ENCODE measurements around the gene ASH1L. TPM values are rescaled to one million over a fixed set of nuclear protein-coding genes. Genes with fewer than 3 reads are reported as not detected.

The ASH1L gene
- total and polyA plus RNA-seq, 2 donors (not counting 3 experiments of a cell fraction or from before 2014, with no cell fraction given) = 11.6 to 29.2 TPM

DNA sequence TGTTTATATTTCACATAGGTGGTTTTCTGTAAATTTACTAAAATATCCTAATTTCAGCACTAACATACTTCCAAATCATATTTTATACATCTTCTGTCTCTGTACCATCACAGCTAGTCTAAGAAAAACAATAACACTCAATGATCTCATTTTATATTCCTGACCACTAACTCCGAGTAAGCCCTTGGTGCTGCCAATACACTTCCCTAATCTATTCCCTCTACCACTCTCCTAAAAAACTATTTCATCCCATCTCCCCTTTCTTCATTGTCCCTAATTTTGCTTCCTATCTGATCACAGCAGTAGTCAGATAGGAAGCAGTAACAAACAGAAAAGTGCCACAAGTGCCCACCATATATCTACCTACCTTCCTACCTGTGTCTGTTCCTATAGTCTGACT lies 36.2 kb downstream of the ASH1L start:
- Histone ChIP-seq H3K27me3 (ENCODE audit: control insufficient read depth in 2 of 2, insufficient read depth in 2 of 2, low read length in 2 of 2) (no peaks in the 10 kb centered on the region), H3K9me1 (replicated peaks; ENCODE audit: control insufficient read depth, extremely low read depth, insufficient read depth, low read length) (no peaks in the 10 kb centered on the region), H3K4me3 (replicated peaks in 1 of 3; ENCODE audit: insufficient read depth in 1 of 3, low read depth in 1 of 3, low read length in 3 of 3) (no peak overlapping the region), H3K9me3 (replicated peaks; ENCODE audit: control insufficient read depth, insufficient read depth, low read length) (no peaks in the 10 kb centered on the region), H3K36me3 (ENCODE audit: control insufficient read depth in 2 of 2, extremely low read depth in 1 of 2, insufficient read depth in 2 of 2, low read length in 2 of 2) (no peaks in the 10 kb centered on the region), H3K27ac (ENCODE audit: insufficient read depth, low read depth, low read length) (no peak overlapping the region), H3K4me2 (ENCODE audit: insufficient read depth, low read length) (no peak overlapping the region), H3K79me2 (ENCODE audit: control insufficient read depth, insufficient read depth, low read length) (peaks cover 28% of the 10 kb centered on the region), H3K4me1 (ENCODE audit: control insufficient read depth, extremely low read depth, insufficient read depth, low read length) (peaks cover 4% of the 10 kb centered on the region), H4K20me1 (replicated peaks; ENCODE audit: control insufficient read depth, extremely low read depth, insufficient read depth, low read length) (peaks cover 14% of the 10 kb centered on the region), H3K9ac (replicated peaks; ENCODE audit: extremely low read depth, insufficient read depth, low read length) (no peak overlapping the region), H2AFZ (ENCODE audit: low read depth, low read length) (no peak overlapping the region)
- no peak for DNase-seq (ENCODE audit: low read depth, low spot score)
- ChIA-PET CTCF (no interaction called here), POLR2A (no interaction called here)
- intact Hi-C loops (cut with micrococcal nuclease) (no loop called here), dilution Hi-C loops (cut with MboI; ENCODE audit: extremely low pct_ligation_motif_present, low sequenced_read_pairs) (no loop called here)
- FAIRE-seq = no peak
- no TSS peak for BruUV-seq (replicated peaks)
- TF ChIP-seq, protein P1, sequence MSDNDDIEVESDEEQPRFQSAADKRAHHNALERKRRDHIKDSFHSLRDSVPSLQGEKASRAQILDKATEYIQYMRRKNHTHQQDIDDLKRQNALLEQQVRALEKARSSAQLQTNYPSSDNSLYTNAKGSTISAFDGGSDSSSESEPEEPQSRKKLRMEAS (IDR thresholded peaks at IDR 0.05; ENCODE audit: insufficient read depth, insufficient read length) = no peak
- TF ChIP-seq GATA2 (IDR thresholded peaks at IDR 0.05; ENCODE audit: insufficient read depth, insufficient read length, low read depth, low read length) = no peak
- no peak for TF ChIP-seq FOS (IDR thresholded peaks at IDR 0.05; ENCODE audit: borderline replicate concordance, insufficient read depth, low read length)
- TF ChIP-seq, protein P2, sequence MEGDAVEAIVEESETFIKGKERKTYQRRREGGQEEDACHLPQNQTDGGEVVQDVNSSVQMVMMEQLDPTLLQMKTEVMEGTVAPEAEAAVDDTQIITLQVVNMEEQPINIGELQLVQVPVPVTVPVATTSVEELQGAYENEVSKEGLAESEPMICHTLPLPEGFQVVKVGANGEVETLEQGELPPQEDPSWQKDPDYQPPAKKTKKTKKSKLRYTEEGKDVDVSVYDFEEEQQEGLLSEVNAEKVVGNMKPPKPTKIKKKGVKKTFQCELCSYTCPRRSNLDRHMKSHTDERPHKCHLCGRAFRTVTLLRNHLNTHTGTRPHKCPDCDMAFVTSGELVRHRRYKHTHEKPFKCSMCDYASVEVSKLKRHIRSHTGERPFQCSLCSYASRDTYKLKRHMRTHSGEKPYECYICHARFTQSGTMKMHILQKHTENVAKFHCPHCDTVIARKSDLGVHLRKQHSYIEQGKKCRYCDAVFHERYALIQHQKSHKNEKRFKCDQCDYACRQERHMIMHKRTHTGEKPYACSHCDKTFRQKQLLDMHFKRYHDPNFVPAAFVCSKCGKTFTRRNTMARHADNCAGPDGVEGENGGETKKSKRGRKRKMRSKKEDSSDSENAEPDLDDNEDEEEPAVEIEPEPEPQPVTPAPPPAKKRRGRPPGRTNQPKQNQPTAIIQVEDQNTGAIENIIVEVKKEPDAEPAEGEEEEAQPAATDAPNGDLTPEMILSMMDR (IDR thresholded peaks at IDR 0.05; ENCODE audit: extremely low read depth in 1 of 2, insufficient read depth in 1 of 2, low read depth in 1 of 2, low read length in 2 of 2) = no peak
- TF ChIP-seq EZH2 (IDR thresholded peaks at IDR 0.05; ENCODE audit: borderline replicate concordance, low read depth, low read length, severe bottlenecking) = no peak
- no peak for TF ChIP-seq JUN (IDR thresholded peaks at IDR 0.05; ENCODE audit: borderline replicate concordance, insufficient read depth, insufficient read length, low read depth)
- no peak for TF ChIP-seq POLR2A (IDR thresholded peaks at IDR 0.05; ENCODE audit: low read depth, low read length)
- TF ChIP-seq POLR2AphosphoS5 (IDR thresholded peaks at IDR 0.05; ENCODE audit: insufficient read depth, low read depth, low read length) = no peak
- no peak for TF ChIP-seq MYC (IDR thresholded peaks at IDR 0.05; ENCODE audit: low read depth, low read length)

All from endothelial cell of umbilical vein (primary cell).